Measurements from ENCODE around the gene NPAS2. TPM values are rescaled to one million over a fixed set of nuclear protein-coding genes. Genes with fewer than 3 reads are reported as not detected.

The NPAS2 gene
- polyA plus RNA-seq, 1 donor = 20.4 TPM

DNA sequence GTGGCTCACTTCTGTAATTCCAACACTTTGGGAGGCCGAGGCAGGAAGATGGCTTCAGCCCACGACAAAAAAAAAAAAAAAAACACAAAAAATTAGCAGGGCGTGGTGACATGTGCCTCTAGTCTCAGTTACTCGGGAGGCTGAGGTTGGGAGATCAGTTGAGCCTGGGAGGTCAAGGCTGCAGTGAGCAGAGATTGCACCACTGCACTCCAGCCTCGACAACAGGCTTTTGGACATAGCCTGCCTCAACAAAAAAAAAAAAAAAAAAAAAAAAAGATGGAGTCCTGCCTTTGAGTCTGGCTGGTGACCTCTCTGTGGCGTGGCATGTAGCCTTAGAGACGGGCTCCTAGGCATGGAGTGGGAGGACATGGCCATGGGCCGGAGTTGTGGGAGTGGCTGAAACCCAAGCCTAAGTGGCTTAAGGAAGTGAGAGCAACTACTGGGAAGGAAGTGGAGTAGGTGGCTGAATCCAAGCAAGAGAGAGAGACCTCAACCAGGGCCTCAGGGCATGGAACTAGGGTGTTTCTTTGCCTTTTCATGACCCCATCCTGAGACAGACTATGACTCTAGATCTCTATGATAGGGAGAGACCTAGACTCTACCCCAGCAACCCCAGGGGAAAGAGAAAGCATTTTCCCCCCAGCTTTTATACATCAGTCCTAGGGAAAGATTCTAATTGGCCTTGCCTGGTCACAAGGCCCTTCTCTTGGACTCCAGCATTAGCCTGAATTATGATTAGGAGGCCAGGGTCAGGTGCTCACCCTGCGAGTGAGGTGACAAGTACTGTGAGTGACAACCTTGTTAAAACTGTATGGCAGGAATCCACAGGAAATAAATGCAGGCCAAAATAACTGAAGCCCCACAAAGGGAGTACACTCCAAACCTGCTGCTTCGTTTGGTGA lies 34.2 kb downstream of the NPAS2 start:
- Histone ChIP-seq H3K9me3 (ENCODE audit: control insufficient read depth, low read depth, low read length) (no peaks in the 10 kb centered on the region), H3K4me3 (ENCODE audit: low read length) (no peak overlapping the region), H3K36me3 (ENCODE audit: control insufficient read depth, insufficient read depth, low read length) (no peaks in the 10 kb centered on the region), H3K27ac (ENCODE audit: low read length) (no peak overlapping the region), H3K4me1 (ENCODE audit: control insufficient read depth, insufficient read depth, low read length) (no peaks in the 10 kb centered on the region), H3K27me3 (ENCODE audit: control insufficient read depth, insufficient read depth, low read length) (no peaks in the 10 kb centered on the region)
- DNase-seq = peak; percentile 13 to 32
- WGBS (ENCODE audit: insufficient coverage, low lambda C conversion rate) = 80% methylated on average over 1 of the region's 10 CpGs

DNA sequence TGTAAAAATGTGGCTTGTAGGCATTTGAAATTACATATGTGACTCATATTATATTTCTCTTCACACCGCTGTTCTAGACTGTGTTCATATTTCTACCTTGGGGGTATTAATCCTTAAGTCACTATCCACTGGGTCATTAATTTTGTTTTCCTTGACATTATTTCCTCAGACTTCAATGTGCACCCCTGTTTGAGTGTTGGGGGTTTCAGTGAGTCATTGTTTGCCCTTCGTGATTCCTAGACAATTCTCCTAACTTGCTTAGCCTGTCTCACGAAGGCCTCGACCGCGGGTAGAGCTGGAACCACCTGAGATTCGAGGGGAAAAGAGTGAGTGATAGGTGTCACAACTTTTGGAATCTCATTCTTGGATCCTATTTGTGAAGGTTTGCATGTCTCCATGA lies 35.1 kb downstream of the NPAS2 start:
- Histone ChIP-seq H3K27ac (ENCODE audit: low read length) (no peak overlapping the region), H3K4me1 (ENCODE audit: control insufficient read depth, insufficient read depth, low read length) (no peaks in the 10 kb centered on the region), H3K27me3 (ENCODE audit: control insufficient read depth, insufficient read depth, low read length) (no peaks in the 10 kb centered on the region), H3K36me3 (ENCODE audit: control insufficient read depth, insufficient read depth, low read length) (no peaks in the 10 kb centered on the region), H3K9me3 (ENCODE audit: control insufficient read depth, low read depth, low read length) (no peaks in the 10 kb centered on the region), H3K4me3 (ENCODE audit: low read length) (no peak overlapping the region)
- DNase-seq = no peak
- 100% methylated on average over 1 of the region's 7 CpGs for WGBS (ENCODE audit: insufficient coverage, low lambda C conversion rate)

DNA sequence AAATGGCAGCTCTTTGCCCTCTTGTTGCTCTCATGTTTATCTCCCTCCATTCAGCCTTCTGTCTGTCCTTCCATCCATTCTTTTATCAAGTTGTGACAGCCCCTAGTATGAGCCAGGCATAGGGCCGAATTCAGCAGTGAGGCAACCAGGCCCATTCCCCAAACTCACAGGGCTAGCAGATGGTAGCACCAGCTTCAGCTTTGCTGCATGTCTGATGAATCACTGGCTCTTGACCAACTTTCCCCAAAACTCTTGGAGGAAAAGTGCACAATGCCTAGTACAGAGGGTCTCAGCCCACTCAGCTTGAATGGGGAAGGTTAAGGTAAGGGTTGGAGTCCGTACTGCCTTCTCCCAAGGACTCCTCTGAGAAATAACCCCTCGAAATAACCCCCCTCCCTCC lies 35.7 kb downstream of the NPAS2 start:
- H3K4me1 ChIP-seq (ENCODE audit: control insufficient read depth, insufficient read depth, low read length) = no peaks in the 10 kb centered on the region
- no CpG with 5 or more reads among the region's 3 CpGs for WGBS (ENCODE audit: insufficient coverage, low lambda C conversion rate)
- DNase-seq = no peak
- no peaks in the 10 kb centered on the region for H3K9me3 ChIP-seq (ENCODE audit: control insufficient read depth, low read depth, low read length)
- no peaks in the 10 kb centered on the region for H3K36me3 ChIP-seq (ENCODE audit: control insufficient read depth, insufficient read depth, low read length)
- no peak overlapping the region for H3K4me3 ChIP-seq (ENCODE audit: low read length)
- H3K27ac ChIP-seq (ENCODE audit: low read length) = no peak overlapping the region
- no peaks in the 10 kb centered on the region for H3K27me3 ChIP-seq (ENCODE audit: control insufficient read depth, insufficient read depth, low read length)

DNA sequence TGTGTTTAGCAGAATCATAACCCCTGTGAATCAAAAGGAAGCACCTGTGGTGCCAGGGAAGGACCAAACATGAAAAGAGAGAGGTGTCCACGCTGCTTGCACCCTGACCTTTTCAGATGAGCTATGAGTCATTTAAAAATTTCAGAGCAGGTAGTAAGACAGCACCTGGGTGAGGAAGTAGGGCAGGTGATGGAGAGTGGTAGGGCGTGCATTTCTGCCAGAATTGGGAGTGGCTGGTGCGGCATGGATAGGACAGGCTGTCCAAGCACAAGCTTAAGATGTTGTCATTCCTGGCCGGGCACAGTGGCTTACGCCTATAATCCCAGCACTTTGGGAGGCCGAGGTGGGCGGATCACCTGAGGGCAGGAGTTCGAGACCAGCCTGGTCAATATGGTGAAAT lies 36.8 kb downstream of the NPAS2 start:
- no peak overlapping the region for H3K27ac ChIP-seq (ENCODE audit: low read length)
- no peak overlapping the region for H3K4me3 ChIP-seq (ENCODE audit: low read length)
- DNase-seq = no peak
- no peaks in the 10 kb centered on the region for H3K9me3 ChIP-seq (ENCODE audit: control insufficient read depth, low read depth, low read length)
- H3K36me3 ChIP-seq (ENCODE audit: control insufficient read depth, insufficient read depth, low read length) = no peaks in the 10 kb centered on the region
- no peaks in the 10 kb centered on the region for H3K4me1 ChIP-seq (ENCODE audit: control insufficient read depth, insufficient read depth, low read length)
- no peaks in the 10 kb centered on the region for H3K27me3 ChIP-seq (ENCODE audit: control insufficient read depth, insufficient read depth, low read length)
- no CpG with 5 or more reads among the region's 8 CpGs for WGBS (ENCODE audit: insufficient coverage, low lambda C conversion rate)

DNA sequence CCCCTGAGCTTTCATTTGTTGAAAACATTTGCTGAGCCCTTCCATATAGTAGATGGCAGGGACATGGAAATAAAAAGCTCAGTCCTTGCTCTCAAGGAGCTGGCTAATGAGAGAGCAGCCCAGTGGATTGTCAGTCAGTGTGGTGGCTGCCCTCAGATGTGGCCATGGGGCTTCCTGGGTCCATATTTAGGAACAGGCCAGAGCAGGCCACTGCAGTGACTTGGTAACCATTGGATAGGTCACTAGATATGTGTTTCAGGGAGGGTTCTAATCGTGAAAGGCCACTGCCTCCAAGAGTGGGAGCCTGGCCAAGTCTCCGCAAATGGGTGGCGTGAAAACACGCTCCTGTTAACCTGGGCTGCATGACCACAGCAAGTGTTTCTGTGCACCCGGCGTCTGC lies 37.4 kb downstream of the NPAS2 start:
- no peaks in the 10 kb centered on the region for H3K36me3 ChIP-seq (ENCODE audit: control insufficient read depth, insufficient read depth, low read length)
- no peak overlapping the region for H3K4me3 ChIP-seq (ENCODE audit: low read length)
- no peaks in the 10 kb centered on the region for H3K9me3 ChIP-seq (ENCODE audit: control insufficient read depth, low read depth, low read length)
- no CpG with 5 or more reads among the region's 6 CpGs for WGBS (ENCODE audit: insufficient coverage, low lambda C conversion rate)
- H3K4me1 ChIP-seq (ENCODE audit: control insufficient read depth, insufficient read depth, low read length) = no peaks in the 10 kb centered on the region
- no peaks in the 10 kb centered on the region for H3K27me3 ChIP-seq (ENCODE audit: control insufficient read depth, insufficient read depth, low read length)
- DNase-seq = no peak
- no peak overlapping the region for H3K27ac ChIP-seq (ENCODE audit: low read length)

DNA sequence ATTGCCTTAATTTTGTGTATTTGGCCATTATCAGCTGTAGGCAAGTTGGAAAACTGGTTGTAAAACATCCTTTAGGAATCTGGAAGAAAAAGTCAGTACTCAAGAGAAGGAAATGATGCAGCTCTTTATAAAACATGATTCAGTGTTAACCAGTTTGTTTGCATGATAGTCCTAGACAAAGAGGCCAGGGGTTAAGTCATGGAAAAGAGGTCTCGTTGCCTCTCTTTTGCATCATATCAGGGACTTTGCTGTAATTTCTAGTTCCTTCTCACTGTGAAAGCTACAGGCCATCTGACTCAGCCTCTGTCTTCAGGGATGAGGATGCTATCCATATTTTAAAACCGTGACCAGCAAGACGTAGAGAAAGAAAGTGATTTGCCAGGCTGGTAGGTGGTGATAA lies 38.0 kb downstream of the NPAS2 start:
- WGBS (ENCODE audit: insufficient coverage, low lambda C conversion rate) = no CpG with 5 or more reads among the region's 3 CpGs
- H3K36me3 ChIP-seq (ENCODE audit: control insufficient read depth, insufficient read depth, low read length) = no peaks in the 10 kb centered on the region
- H3K27ac ChIP-seq (ENCODE audit: low read length) = no peak overlapping the region
- H3K4me3 ChIP-seq (ENCODE audit: low read length) = no peak overlapping the region
- no peak for DNase-seq
- H3K27me3 ChIP-seq (ENCODE audit: control insufficient read depth, insufficient read depth, low read length) = no peaks in the 10 kb centered on the region
- no peaks in the 10 kb centered on the region for H3K9me3 ChIP-seq (ENCODE audit: control insufficient read depth, low read depth, low read length)
- H3K4me1 ChIP-seq (ENCODE audit: control insufficient read depth, insufficient read depth, low read length) = no peaks in the 10 kb centered on the region

DNA sequence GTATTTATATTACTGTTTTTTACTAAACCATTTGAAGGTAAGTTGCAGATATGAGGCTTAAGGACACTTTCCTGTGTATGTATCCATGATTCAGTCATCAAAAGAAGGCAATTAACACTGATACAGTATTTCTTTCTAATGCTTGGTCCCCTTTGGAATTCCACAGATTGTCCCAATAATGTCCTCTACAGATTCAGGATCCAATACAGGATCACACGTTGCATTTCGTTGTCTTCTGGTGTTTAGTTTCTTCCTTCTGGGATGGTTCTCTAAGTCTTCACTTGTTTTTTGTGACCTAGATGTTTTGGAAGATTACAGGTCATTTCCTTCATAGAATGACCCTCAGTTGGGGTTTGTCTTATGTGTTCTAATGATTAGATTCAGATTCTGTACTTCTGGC lies 40.0 kb downstream of the NPAS2 start:
- Histone ChIP-seq H3K36me3 (ENCODE audit: control insufficient read depth, insufficient read depth, low read length) (no peaks in the 10 kb centered on the region), H3K27ac (ENCODE audit: low read length) (no peak overlapping the region)
- 100% methylated on average over 1 of the region's 2 CpGs for WGBS (ENCODE audit: insufficient coverage, low lambda C conversion rate)

DNA sequence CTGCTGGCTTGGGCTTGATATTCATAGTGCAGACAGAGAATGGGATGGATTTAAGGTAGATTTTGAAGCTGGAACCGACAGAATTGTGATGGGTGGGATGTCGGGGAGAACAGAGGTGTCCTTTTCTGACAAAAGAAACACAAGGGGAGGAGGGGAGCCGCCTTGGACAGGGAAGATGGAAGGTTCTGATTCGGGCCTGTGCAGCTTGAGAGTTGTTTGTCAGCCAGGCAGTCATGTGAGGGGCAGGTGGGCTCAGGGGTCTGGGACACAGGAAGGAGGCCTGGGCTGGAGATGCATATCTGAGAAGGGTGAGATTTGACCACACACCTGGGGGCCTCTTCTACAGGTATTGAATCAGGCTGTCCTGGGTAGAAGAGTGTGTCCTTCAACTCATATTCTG lies 41.4 kb downstream of the NPAS2 start:
- H3K4me3 ChIP-seq (ENCODE audit: low read length) = no peak overlapping the region
- H3K27me3 ChIP-seq (ENCODE audit: control insufficient read depth, insufficient read depth, low read length) = no peaks in the 10 kb centered on the region
- no peak overlapping the region for H3K27ac ChIP-seq (ENCODE audit: low read length)
- 100% methylated on average over 2 of the region's 4 CpGs for WGBS (ENCODE audit: insufficient coverage, low lambda C conversion rate)
- H3K9me3 ChIP-seq (ENCODE audit: control insufficient read depth, low read depth, low read length) = no peaks in the 10 kb centered on the region
- no peaks in the 10 kb centered on the region for H3K4me1 ChIP-seq (ENCODE audit: control insufficient read depth, insufficient read depth, low read length)
- no peaks in the 10 kb centered on the region for H3K36me3 ChIP-seq (ENCODE audit: control insufficient read depth, insufficient read depth, low read length)
- DNase-seq = no peak

More for the DNA sequence above, 40.0 kb downstream of the NPAS2 start:
- Histone ChIP-seq H3K4me1 (ENCODE audit: control insufficient read depth, insufficient read depth, low read length) (no peaks in the 10 kb centered on the region), H3K4me3 (ENCODE audit: low read length) (no peak overlapping the region), H3K9me3 (ENCODE audit: control insufficient read depth, low read depth, low read length) (no peaks in the 10 kb centered on the region), H3K27me3 (ENCODE audit: control insufficient read depth, insufficient read depth, low read length) (no peaks in the 10 kb centered on the region)
- DNase-seq = no peak

DNA sequence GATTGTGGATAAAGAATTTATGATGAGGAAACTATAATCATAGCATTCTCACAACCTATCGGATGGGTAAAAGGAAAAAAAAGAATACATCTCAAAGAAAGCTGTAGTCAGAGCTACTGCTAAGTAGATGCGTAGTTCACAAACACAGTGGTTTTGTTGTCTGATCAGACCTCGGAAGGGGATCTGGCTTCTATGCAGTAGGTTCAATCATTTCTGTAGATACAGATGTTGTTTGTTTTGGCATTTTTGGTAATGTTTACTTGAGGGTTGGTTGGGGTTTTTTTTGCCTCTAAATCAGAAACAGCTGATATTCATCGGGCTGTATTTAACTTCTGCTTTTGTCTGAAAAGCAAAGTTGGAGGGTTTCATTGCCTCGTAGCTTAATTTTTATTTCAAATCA lies 42.1 kb downstream of the NPAS2 start:
- no peak overlapping the region for H3K27ac ChIP-seq (ENCODE audit: low read length)
- no peaks in the 10 kb centered on the region for H3K36me3 ChIP-seq (ENCODE audit: control insufficient read depth, insufficient read depth, low read length)
- no peaks in the 10 kb centered on the region for H3K27me3 ChIP-seq (ENCODE audit: control insufficient read depth, insufficient read depth, low read length)
- no peaks in the 10 kb centered on the region for H3K4me1 ChIP-seq (ENCODE audit: control insufficient read depth, insufficient read depth, low read length)
- WGBS (ENCODE audit: insufficient coverage, low lambda C conversion rate) = no CpG with 5 or more reads among the region's 5 CpGs
- no peak for DNase-seq
- no peak overlapping the region for H3K4me3 ChIP-seq (ENCODE audit: low read length)
- H3K9me3 ChIP-seq (ENCODE audit: control insufficient read depth, low read depth, low read length) = no peaks in the 10 kb centered on the region

DNA sequence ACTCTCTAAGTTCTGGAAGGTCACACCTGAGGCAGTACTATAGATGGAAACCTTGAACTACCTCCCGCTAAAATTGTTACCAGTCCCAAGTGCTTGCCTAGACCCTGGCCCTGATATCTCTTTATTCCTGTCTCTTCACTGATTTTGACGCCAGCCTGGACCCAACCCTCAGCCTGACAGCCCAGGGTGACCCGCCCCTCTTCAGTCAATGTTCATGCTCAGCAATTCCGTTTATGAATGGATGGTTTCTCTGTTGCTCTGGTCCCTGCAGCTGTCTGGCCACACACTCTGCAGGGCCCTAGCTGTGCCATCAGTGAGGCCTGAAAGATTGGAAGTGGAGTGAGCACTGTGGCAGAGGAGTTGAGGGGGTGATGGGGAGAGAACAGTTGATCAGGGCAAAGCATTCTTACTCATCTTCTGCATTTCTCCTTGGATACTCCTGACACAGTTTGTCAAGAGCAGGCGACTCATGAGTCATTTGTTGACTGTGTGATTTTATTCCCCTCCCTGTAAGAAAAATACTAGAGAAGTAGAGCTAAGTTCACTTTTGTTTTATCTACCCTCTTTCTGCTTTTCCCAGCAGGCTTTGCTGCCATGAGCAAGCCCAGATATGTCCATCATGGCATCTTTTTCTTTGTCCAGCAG lies 46.0 kb downstream of the NPAS2 start:
- peaks cover 2% of the 10 kb centered on the region for H3K9me3 ChIP-seq (ENCODE audit: control insufficient read depth, low read depth, low read length)
- peak in 1 of 2 donors; percentile 45 for DNase-seq
- no peak overlapping the region for H3K27ac ChIP-seq (ENCODE audit: low read length)
- WGBS (ENCODE audit: insufficient coverage, low lambda C conversion rate) = no CpG with 5 or more reads among the region's 5 CpGs
- no peaks in the 10 kb centered on the region for H3K4me1 ChIP-seq (ENCODE audit: control insufficient read depth, insufficient read depth, low read length)
- no peaks in the 10 kb centered on the region for H3K36me3 ChIP-seq (ENCODE audit: control insufficient read depth, insufficient read depth, low read length)
- no peak overlapping the region for H3K4me3 ChIP-seq (ENCODE audit: low read length)
- no peaks in the 10 kb centered on the region for H3K27me3 ChIP-seq (ENCODE audit: control insufficient read depth, insufficient read depth, low read length)

DNA sequence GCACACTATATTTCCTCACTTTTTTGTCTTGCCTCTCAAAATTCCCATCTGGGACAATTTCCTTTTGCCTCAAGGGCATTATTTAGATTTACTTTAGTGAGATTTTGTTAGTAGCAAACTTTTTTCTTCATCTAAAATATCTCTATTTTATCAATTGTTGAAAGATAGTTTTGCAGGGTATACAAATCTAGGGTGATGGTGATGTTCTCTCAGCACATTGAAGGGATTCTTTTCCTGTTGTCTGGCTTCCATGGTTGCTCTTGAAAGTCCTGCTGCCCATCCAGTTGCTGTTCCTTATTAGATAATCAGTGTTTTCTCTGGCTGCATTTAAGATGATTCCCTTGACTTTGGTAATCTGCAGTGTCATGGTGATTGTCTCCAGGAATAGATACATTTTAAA lies 48.1 kb downstream of the NPAS2 start:
- Histone ChIP-seq H3K36me3 (ENCODE audit: control insufficient read depth, insufficient read depth, low read length) (no peaks in the 10 kb centered on the region), H3K9me3 (ENCODE audit: control insufficient read depth, low read depth, low read length) (peaks cover 2% of the 10 kb centered on the region), H3K27me3 (ENCODE audit: control insufficient read depth, insufficient read depth, low read length) (no peaks in the 10 kb centered on the region), H3K4me3 (ENCODE audit: low read length) (no peak overlapping the region), H3K4me1 (ENCODE audit: control insufficient read depth, insufficient read depth, low read length) (no peaks in the 10 kb centered on the region), H3K27ac (ENCODE audit: low read length) (no peak overlapping the region)
- DNase-seq = no peak

Data from large intestine (tissue), 3 donors.